A673 (cell line): ENCODE measurements around the gene KMO.

Experiments used
- CTCF ChIP-seq: fragments of 300-800, 200-600 bp; sonication (generic); conservative IDR thresholded peaks from 2 replicates; pipeline ENCODE4 v1.5.1; 2017; ENCODE audit warnings: low read depth, mild to moderate bottlenecking, antibody characterized with exemption, low read length, moderate library complexity, mixed read lengths
- EZH2 ChIP-seq: fragments of 200-600 bp; sonication (generic); IDR thresholded peaks from 2 replicates; pipeline ENCODE4 v1.6.1; 2017; ENCODE audit warnings: borderline replicate concordance, low read depth, mild to moderate bottlenecking, mixed read lengths, antibody characterized with exemption, low read length; ENCODE audit not compliant: poor library complexity, severe bottlenecking

GRCh38 chr1:241525026-241525425 lies 7.2 kb upstream of the KMO start:
- no peak for TF ChIP-seq CTCF
- TF ChIP-seq EZH2, result no peak
